K562 (cell line): ENCODE results near the gene LHB. TPM values are rescaled to one million over a fixed set of nuclear protein-coding genes. Genes with fewer than 3 reads are reported as not detected.

Experiments
- ARID1B ChIP-seq: fragments of 450-650 bp; IDR thresholded peaks from 2 replicates; pipeline ENCODE4 v1.6.1; 2016; ENCODE audit warnings: antibody characterized with exemption, mild to moderate bottlenecking, inconsistent platforms
- CREM ChIP-seq: IDR thresholded peaks from 2 replicates; pipeline ENCODE4 v1.6.1; 2014; ENCODE audit warnings: antibody characterized with exemption, low read depth
- DMBX1 ChIP-seq: fragments of 250-450 bp; sonication (Bioruptor Pico); IDR thresholded peaks from 2 replicates; pipeline ENCODE4 v1.8.0; 2022; ENCODE audit warnings: inconsistent platforms, mild to moderate bottlenecking, moderate library complexity, borderline replicate concordance
- HNRNPL ChIP-seq: fragments of 200-400 bp; formaldehyde crosslinking; IDR thresholded peaks from 2 replicates; pipeline ENCODE4 v1.6.1; 2017; ENCODE audit warnings: low read depth, mild to moderate bottlenecking, low read length
- LCOR ChIP-seq: sonication (generic); formaldehyde crosslinking; IDR thresholded peaks from 2 replicates; pipeline ENCODE4 v1.8.0; 2022; ENCODE audit warnings: mild to moderate bottlenecking, missing genetic modification reagents
- NFYB ChIP-seq: IDR thresholded peaks from 2 replicates; pipeline ENCODE4 v1.6.1; 2011; ENCODE audit warnings: mild to moderate bottlenecking, moderate library complexity; ENCODE audit not compliant: insufficient read length; ENCODE audit errors: extremely low read depth
- ZFP1 ChIP-seq: fragments of 450-650 bp; formaldehyde crosslinking; IDR thresholded peaks from 2 replicates; pipeline ENCODE4 v1.4.0; 2020; ENCODE audit warnings: mild to moderate bottlenecking, mixed read lengths
- ZNF232 ChIP-seq: sonication (generic); formaldehyde crosslinking; IDR thresholded peaks from 2 replicates; pipeline ENCODE4 v1.8.0; 2022; ENCODE audit warnings: mild to moderate bottlenecking, missing genetic modification reagents
- ZNF253 ChIP-seq: fragments of 250-450 bp; sonication (Bioruptor Pico); conservative IDR thresholded peaks from 2 replicates; pipeline ENCODE4 v1.6.1; 2021; ENCODE audit warnings: mild to moderate bottlenecking
- polyA plus RNA-seq, 8 experiments: library from polyadenylated mRNA; depleted of rRNA in 4 of 8; stranded (reverse) in 5 of 8; unstranded in 3 of 8; fragments of >200 nt; fragmentation: Nextera tagmentation in 2 of 8; fragmentation: Illumina TruSeq in 1 of 8; extraction: Ambion mirVana in 2 of 8; extraction: Trizol in 1 of 8; gene quantifications; 2 replicates each; pipeline versions ENCODE4 v1.2.1 to v1.2.3, GENCODE V29; 2011 to 2014; ENCODE audit warnings: inconsistent platforms in 1 of 8, missing spikeins in 1 of 8
- total RNA-seq, 7 experiments: library from RNA; depleted of rRNA in 6 of 7; stranded (reverse); fragments of >200 nt in 6 of 7; fragmentation: Illumina TruSeq in 2 of 7; extraction: Trizol in 2 of 7; gene quantifications; 2 replicates each; pipeline versions ENCODE4 v1.2.1 to v1.2.3, GENCODE V29; 2011 to 2021; ENCODE audit warnings: low replicate concordance in 1 of 7
- TF ChIP-seq, protein P1 (sequence below): sonication (generic); formaldehyde crosslinking; IDR thresholded peaks from 2 replicates; pipeline ENCODE4 v1.8.0; 2022; ENCODE audit warnings: missing genetic modification reagents, mild to moderate bottlenecking, moderate library complexity, borderline replicate concordance
- TF ChIP-seq, protein P2 (sequence below): IDR thresholded peaks from 2 replicates; pipeline ENCODE4 v1.6.1; 2012; ENCODE audit warnings: low read depth, low read length, improper control_type of control experiment, borderline replicate concordance
- TF ChIP-seq, protein P3 (sequence below), 2 experiments: fragments of 450-650 bp in 1 of 2; IDR thresholded peaks; 2 replicates each; pipeline ENCODE4 v1.6.1; 2011 to 2017; ENCODE audit warnings: low read depth in 2 of 2, antibody characterized with exemption in 1 of 2, borderline replicate concordance in 1 of 2, low read length in 1 of 2, mild to moderate bottlenecking in 1 of 2, mixed read lengths in 1 of 2; ENCODE audit not compliant: control insufficient read depth in 1 of 2
- TF ChIP-seq, protein P4 (sequence below): fragments of 200-800 bp; sonication (Bioruptor generic); IDR thresholded peaks from 2 replicates; pipeline ENCODE4 v1.6.1; 2017; ENCODE audit warnings: missing genetic modification characterization, missing compliant biosample characterization
- TF ChIP-seq, protein P5 (sequence below): fragments of 250-450 bp; sonication (Bioruptor Pico); IDR thresholded peaks from 2 replicates; pipeline ENCODE4 v1.4.0; 2020; ENCODE audit warnings: mild to moderate bottlenecking, moderate library complexity

LHB gene
- total and polyA plus RNA-seq, 9 of the 15 experiments (the other 6 are each of a cell fraction or from before 2014, with no cell fraction given) = 0.54 TPM; not detected in 8

DNA sequence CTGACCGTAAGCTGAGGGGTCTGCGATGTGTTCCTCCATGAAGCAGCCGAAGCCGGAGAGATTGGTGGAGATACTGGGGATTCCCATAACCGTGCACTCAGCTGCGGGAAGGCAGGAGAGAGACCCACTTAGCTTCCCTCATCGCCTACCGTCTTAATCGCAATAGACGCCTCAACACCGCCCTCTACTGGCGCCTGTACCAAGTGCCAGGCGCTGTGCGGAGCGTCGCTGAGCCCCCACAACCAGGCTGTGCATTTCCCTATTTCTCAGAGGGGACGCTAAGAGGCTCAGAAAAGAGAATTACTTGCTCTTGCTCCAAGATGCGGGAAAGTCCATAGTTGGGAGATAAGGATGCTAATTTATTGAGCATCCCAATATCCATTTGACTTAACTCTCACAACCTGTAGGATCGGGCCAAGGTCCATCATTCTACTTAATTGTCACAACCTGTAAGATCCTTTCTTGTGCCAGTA lies 45.9 kb downstream of the LHB start (continued):
- TF ChIP-seq, protein P1, sequence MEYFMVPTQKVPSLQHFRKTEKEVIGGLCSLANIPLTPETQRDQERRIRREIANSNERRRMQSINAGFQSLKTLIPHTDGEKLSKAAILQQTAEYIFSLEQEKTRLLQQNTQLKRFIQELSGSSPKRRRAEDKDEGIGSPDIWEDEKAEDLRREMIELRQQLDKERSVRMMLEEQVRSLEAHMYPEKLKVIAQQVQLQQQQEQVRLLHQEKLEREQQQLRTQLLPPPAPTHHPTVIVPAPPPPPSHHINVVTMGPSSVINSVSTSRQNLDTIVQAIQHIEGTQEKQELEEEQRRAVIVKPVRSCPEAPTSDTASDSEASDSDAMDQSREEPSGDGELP (CRISPR knock-in tag) = peak; percentile 58; the same call in 1 of the 2 replicates
- TF ChIP-seq, protein P2, sequence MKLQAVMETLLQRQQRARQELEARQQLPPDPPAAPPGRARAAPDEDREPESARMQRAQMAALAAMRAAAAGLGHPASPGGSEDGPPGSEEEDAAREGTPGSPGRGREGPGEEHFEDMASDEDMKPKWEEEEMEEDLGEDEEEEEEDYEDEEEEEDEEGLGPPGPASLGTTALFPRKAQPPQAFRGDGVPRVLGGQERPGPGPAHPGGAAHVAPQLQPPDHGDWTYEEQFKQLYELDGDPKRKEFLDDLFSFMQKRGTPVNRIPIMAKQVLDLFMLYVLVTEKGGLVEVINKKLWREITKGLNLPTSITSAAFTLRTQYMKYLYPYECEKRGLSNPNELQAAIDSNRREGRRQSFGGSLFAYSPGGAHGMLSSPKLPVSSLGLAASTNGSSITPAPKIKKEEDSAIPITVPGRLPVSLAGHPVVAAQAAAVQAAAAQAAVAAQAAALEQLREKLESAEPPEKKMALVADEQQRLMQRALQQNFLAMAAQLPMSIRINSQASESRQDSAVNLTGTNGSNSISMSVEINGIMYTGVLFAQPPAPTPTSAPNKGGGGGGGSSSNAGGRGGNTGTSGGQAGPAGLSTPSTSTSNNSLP = no peak
- TF ChIP-seq NFYB = no peak
- no peak for TF ChIP-seq HNRNPL
- TF ChIP-seq ARID1B = 0 out of 2 replicates have a peak, but pooled peaks have one; percentile 27
- peak; percentile 38; the same call in 1 of the 2 replicates for TF ChIP-seq CREM
- TF ChIP-seq ZNF253 (CRISPR knock-in tag) = 0 out of 2 replicates have a peak, but pooled peaks have one; percentile 37
- no peak for TF ChIP-seq ZNF232 (CRISPR knock-in tag)
- TF ChIP-seq DMBX1 (CRISPR knock-in tag) = no peak
- no peak for TF ChIP-seq LCOR
- TF ChIP-seq, protein P3, sequence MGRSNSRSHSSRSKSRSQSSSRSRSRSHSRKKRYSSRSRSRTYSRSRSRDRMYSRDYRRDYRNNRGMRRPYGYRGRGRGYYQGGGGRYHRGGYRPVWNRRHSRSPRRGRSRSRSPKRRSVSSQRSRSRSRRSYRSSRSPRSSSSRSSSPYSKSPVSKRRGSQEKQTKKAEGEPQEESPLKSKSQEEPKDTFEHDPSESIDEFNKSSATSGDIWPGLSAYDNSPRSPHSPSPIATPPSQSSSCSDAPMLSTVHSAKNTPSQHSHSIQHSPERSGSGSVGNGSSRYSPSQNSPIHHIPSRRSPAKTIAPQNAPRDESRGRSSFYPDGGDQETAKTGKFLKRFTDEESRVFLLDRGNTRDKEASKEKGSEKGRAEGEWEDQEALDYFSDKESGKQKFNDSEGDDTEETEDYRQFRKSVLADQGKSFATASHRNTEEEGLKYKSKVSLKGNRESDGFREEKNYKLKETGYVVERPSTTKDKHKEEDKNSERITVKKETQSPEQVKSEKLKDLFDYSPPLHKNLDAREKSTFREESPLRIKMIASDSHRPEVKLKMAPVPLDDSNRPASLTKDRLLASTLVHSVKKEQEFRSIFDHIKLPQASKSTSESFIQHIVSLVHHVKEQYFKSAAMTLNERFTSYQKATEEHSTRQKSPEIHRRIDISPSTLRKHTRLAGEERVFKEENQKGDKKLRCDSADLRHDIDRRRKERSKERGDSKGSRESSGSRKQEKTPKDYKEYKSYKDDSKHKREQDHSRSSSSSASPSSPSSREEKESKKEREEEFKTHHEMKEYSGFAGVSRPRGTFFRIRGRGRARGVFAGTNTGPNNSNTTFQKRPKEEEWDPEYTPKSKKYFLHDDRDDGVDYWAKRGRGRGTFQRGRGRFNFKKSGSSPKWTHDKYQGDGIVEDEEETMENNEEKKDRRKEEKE (IDR thresholded peaks at IDR 0.05; ENCODE audit: borderline replicate concordance in 1 of 2, control insufficient read depth in 1 of 2, low read depth in 2 of 2, low read length in 1 of 2) = no peak
- TF ChIP-seq, protein P4, sequence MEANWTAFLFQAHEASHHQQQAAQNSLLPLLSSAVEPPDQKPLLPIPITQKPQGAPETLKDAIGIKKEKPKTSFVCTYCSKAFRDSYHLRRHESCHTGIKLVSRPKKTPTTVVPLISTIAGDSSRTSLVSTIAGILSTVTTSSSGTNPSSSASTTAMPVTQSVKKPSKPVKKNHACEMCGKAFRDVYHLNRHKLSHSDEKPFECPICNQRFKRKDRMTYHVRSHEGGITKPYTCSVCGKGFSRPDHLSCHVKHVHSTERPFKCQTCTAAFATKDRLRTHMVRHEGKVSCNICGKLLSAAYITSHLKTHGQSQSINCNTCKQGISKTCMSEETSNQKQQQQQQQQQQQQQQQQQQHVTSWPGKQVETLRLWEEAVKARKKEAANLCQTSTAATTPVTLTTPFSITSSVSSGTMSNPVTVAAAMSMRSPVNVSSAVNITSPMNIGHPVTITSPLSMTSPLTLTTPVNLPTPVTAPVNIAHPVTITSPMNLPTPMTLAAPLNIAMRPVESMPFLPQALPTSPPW (CRISPR knock-in tag) = peak; percentile 21; the same call in 1 of the 2 replicates
- TF ChIP-seq ZFP1 (CRISPR knock-in tag) = no peak
- TF ChIP-seq, protein P5, sequence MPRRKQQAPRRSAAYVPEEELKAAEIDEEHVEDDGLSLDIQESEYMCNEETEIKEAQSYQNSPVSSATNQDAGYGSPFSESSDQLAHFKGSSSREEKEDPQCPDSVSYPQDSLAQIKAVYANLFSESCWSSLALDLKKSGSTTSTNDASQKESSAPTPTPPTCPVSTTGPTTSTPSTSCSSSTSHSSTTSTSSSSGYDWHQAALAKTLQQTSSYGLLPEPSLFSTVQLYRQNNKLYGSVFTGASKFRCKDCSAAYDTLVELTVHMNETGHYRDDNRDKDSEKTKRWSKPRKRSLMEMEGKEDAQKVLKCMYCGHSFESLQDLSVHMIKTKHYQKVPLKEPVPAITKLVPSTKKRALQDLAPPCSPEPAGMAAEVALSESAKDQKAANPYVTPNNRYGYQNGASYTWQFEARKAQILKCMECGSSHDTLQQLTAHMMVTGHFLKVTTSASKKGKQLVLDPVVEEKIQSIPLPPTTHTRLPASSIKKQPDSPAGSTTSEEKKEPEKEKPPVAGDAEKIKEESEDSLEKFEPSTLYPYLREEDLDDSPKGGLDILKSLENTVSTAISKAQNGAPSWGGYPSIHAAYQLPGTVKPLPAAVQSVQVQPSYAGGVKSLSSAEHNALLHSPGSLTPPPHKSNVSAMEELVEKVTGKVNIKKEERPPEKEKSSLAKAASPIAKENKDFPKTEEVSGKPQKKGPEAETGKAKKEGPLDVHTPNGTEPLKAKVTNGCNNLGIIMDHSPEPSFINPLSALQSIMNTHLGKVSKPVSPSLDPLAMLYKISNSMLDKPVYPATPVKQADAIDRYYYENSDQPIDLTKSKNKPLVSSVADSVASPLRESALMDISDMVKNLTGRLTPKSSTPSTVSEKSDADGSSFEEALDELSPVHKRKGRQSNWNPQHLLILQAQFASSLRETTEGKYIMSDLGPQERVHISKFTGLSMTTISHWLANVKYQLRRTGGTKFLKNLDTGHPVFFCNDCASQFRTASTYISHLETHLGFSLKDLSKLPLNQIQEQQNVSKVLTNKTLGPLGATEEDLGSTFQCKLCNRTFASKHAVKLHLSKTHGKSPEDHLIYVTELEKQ (CRISPR knock-in tag) = no peak
